ENCODE data around the gene PCSK1. TPM values are rescaled to one million over a fixed set of nuclear protein-coding genes. Genes with fewer than 3 reads are reported as not detected.

Gene PCSK1
- polyA plus RNA-seq, 1 donor (not counting 4 experiments of a cell fraction or from before 2014, with no cell fraction given): 0.03 TPM

DNA sequence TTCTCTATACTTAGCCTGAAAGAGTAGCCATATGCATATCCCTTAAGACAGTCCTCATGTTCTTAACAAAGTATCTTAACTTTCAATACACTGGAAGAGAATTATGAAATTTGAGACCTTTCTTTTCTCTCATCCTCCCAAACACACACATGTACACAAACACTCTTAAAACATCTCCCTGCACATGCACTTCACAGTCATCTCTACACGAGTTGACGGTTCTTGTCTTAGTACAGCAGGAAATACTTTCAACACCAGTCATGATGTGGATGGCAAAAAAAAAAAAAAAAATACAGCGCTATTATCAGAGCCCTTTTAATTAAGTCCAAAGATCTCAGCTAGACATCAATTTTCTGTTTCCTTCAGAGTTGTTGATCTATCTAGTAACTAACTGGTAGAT is 43.6 kb upstream of the PCSK1 start:
- Histone ChIP-seq H3K79me2 (ENCODE audit: control insufficient read depth, insufficient read depth, low read length) (no peaks in the 10 kb centered on the region), H4K20me1 (ENCODE audit: control insufficient read depth, extremely low read depth, insufficient read depth, low read length) (no peaks in the 10 kb centered on the region), H3K4me2 (ENCODE audit: control insufficient read depth, extremely low read depth, insufficient read depth, low read depth, low read length) (no peak overlapping the region), H3K4me1 (ENCODE audit: control insufficient read depth, extremely low read depth, insufficient read depth, low read length) (no peaks in the 10 kb centered on the region), H3K27me3 (ENCODE audit: control insufficient read depth, extremely low read depth, insufficient read depth, low read length) (no peaks in the 10 kb centered on the region), H3K9ac (ENCODE audit: control insufficient read depth, extremely low read depth, insufficient read depth, low read length) (no peak overlapping the region), H3K27ac (ENCODE audit: control insufficient read depth, insufficient read depth, low read length) (no peak overlapping the region), H2AFZ (ENCODE audit: control insufficient read depth, low read length) (no peak overlapping the region), H3K4me3 (ENCODE audit: control insufficient read depth in 2 of 3, extremely low read depth in 1 of 3, insufficient read depth in 2 of 3, low read depth in 1 of 3, low read length in 3 of 3) (no peak overlapping the region), H3K9me1 (ENCODE audit: control insufficient read depth, extremely low read depth, insufficient read depth, low read length) (no peaks in the 10 kb centered on the region), H3K36me3 (ENCODE audit: control insufficient read depth in 2 of 2, extremely low read depth in 1 of 2, insufficient read depth in 2 of 2, low read length in 2 of 2) (no peaks in the 10 kb centered on the region), H3K9me3 (ENCODE audit: control insufficient read depth, low read depth, low read length) (no peaks in the 10 kb centered on the region)
- TF ChIP-seq EZH2 (IDR thresholded peaks at IDR 0.05; ENCODE audit: low read length): no peak
- TF ChIP-seq, protein P1, sequence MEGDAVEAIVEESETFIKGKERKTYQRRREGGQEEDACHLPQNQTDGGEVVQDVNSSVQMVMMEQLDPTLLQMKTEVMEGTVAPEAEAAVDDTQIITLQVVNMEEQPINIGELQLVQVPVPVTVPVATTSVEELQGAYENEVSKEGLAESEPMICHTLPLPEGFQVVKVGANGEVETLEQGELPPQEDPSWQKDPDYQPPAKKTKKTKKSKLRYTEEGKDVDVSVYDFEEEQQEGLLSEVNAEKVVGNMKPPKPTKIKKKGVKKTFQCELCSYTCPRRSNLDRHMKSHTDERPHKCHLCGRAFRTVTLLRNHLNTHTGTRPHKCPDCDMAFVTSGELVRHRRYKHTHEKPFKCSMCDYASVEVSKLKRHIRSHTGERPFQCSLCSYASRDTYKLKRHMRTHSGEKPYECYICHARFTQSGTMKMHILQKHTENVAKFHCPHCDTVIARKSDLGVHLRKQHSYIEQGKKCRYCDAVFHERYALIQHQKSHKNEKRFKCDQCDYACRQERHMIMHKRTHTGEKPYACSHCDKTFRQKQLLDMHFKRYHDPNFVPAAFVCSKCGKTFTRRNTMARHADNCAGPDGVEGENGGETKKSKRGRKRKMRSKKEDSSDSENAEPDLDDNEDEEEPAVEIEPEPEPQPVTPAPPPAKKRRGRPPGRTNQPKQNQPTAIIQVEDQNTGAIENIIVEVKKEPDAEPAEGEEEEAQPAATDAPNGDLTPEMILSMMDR (optimal IDR thresholded peaks at IDR 0.05 in 1 of 3, IDR thresholded peaks at IDR 0.05 in 1 of 3, conservative IDR thresholded peaks at IDR 0.05 in 1 of 3; ENCODE audit: extremely low read depth in 1 of 3, insufficient read depth in 2 of 3, low read length in 3 of 3): no peak
- DNase-seq (ENCODE audit: low read depth, low spot score) (no peak), FAIRE-seq (no peak)
- dilution Hi-C loops (cut with MboI; ENCODE audit: extremely low pct_ligation_motif_present, low sequenced_read_pairs): no loop called here

DNA sequence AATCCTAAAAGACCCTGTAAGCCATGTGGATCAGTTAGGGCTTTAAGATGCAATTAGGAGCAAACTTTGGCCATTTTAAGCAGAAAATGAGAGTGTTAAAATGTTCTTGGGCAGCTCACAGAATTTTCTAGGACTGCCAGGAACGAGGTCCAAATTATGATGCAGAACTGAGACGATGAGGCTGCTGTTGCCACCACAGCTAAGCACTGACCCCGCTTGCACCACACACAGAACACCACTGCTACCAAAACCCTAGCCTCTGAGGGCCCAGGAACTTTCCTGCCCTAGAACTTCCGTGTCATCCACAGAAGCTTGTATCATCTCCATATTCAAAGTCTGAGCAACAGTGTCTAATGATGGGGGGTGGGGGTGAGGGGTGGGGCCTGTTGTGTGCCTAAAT is 41.0 kb upstream of the PCSK1 start:
- no peaks in the 10 kb centered on the region for H3K36me3 ChIP-seq (ENCODE audit: control insufficient read depth in 2 of 2, extremely low read depth in 1 of 2, insufficient read depth in 2 of 2, low read length in 2 of 2)
- no peaks in the 10 kb centered on the region for H3K9me3 ChIP-seq (ENCODE audit: control insufficient read depth, low read depth, low read length)
- no peak overlapping the region for H3K27ac ChIP-seq (ENCODE audit: control insufficient read depth, insufficient read depth, low read length)
- H3K9me1 ChIP-seq (ENCODE audit: control insufficient read depth, extremely low read depth, insufficient read depth, low read length): no peaks in the 10 kb centered on the region
- H3K4me2 ChIP-seq (ENCODE audit: control insufficient read depth, extremely low read depth, insufficient read depth, low read depth, low read length): no peak overlapping the region
- no peaks in the 10 kb centered on the region for H4K20me1 ChIP-seq (ENCODE audit: control insufficient read depth, extremely low read depth, insufficient read depth, low read length)
- H3K9ac ChIP-seq (ENCODE audit: control insufficient read depth, extremely low read depth, insufficient read depth, low read length): no peak overlapping the region
- dilution Hi-C loops (cut with MboI; ENCODE audit: extremely low pct_ligation_motif_present, low sequenced_read_pairs): no loop called here
- H3K27me3 ChIP-seq (ENCODE audit: control insufficient read depth, extremely low read depth, insufficient read depth, low read length): no peaks in the 10 kb centered on the region
- H3K4me3 ChIP-seq (ENCODE audit: control insufficient read depth in 2 of 3, extremely low read depth in 1 of 3, insufficient read depth in 2 of 3, low read depth in 1 of 3, low read length in 3 of 3): no peak overlapping the region
- no peak for TF ChIP-seq EZH2 (IDR thresholded peaks at IDR 0.05; ENCODE audit: low read length)
- TF ChIP-seq, protein P1 (optimal IDR thresholded peaks at IDR 0.05 in 1 of 3, IDR thresholded peaks at IDR 0.05 in 1 of 3, conservative IDR thresholded peaks at IDR 0.05 in 1 of 3; ENCODE audit: extremely low read depth in 1 of 3, insufficient read depth in 2 of 3, low read length in 3 of 3): no peak
- H3K79me2 ChIP-seq (ENCODE audit: control insufficient read depth, insufficient read depth, low read length): no peaks in the 10 kb centered on the region
- no peak overlapping the region for H2AFZ ChIP-seq (ENCODE audit: control insufficient read depth, low read length)
- DNase-seq (ENCODE audit: low read depth, low spot score) (no peak), FAIRE-seq (no peak)
- no peaks in the 10 kb centered on the region for H3K4me1 ChIP-seq (ENCODE audit: control insufficient read depth, extremely low read depth, insufficient read depth, low read length)
